CD4-positive, alpha-beta T cell treated with Interleukin-1 beta for 1 hour (primary cell): ENCODE results near the gene STARD13.
"Not testable (repeated sequence)": the region's sequence is repeated elsewhere in the genome, so short reads cannot be mapped to it uniquely, and the experiment has no call there.

ENCODE experiments used
- DNase-seq, 2 donors: peaks; one replicate each; pipeline ENCODE4 v3.0.0-alpha.2; 2020 to 2022

Gene STARD13

DNA sequence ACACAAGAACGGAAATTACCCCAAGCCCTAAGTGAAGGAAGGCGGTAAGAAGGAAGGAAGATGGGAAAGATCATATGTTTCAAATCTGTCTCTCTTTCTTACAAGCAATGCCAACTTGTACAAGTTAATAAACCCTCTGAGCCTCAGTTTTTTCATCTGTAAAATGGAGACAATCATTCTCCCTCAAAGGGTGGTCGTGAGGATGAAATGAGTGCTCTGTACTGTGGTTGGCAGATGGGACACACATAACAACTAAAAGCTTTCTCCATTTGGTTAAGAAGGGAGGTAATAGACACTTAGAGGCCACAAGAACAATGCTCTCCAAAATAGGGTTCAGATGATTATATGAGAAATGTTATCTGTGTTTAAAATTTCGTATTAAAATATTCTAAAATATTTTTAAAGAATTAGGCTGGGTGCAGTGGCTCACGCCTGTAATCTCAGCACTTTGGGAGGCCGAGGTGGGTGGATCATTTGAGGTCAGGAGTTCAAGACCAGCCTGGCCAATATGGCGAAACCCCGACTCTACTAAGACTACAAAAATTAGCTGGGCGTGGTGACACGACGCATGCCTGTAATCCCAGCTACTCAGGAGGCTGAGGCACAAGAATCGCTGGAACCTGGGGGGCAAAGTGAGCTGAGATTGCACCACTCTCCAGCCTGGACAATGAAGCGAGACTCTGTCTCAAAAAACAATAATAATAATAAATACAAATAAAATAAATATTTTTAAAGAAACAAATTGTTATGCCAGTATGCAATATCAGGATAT, 89.7 kb downstream of the STARD13 start:
- no peak for DNase-seq

DNA sequence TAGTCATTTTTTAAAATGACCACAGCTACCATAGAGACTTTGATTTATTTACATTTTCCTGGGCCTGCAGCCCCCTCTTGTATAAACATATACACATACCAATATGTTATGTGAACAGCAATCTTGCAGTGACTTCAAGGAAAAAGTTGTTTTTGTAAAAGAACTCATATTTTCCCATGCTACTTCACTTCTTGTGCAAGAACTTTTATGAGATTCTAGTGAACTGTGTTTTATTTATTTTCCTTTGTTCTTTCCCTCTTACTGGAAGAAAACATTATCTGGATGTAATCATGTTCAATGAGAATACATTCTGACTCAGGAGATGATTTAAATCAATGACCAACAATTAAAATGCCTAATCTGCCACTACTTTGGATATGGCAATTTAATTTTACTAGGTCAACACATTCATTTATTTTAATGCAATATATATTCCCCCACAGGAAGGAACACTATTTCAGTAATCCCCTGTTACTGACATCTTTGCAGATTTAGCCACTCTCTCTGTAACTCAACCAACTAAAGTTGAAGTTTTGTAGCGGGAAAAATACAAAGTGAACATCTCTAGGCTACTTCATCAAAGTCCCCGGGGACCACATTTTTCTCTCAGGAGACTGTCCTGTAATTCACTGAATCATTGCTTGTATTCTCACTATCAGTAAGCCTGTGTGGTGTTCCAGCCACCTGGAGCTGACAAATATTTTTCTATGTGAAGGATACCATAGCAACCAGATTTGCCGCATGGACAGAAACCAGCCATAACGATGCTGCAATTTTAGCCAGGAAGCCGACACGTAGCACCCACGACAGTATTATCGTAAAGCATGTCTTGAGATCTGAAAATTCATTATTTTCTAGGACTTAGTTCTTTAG, 90.5 kb downstream of the STARD13 start:
- DNase-seq: no peak

GRCh38 chr13:33193428-33193974, 92.1 kb downstream of the STARD13 start:
- no peak for DNase-seq

GRCh38 chr13:33191425-33192210, 93.9 kb downstream of the STARD13 start:
- DNase-seq: no peak

GRCh38 chr13:33189470-33189869, 96.1 kb downstream of the STARD13 start:
- no peak for DNase-seq

GRCh38 chr13:33188093-33188882, 97.3 kb downstream of the STARD13 start:
- no peak for DNase-seq

- no peak for DNase-seq
Measured at GRCh38 chr13:33186861-33187291, 98.7 kb downstream of the STARD13 start.

DNA sequence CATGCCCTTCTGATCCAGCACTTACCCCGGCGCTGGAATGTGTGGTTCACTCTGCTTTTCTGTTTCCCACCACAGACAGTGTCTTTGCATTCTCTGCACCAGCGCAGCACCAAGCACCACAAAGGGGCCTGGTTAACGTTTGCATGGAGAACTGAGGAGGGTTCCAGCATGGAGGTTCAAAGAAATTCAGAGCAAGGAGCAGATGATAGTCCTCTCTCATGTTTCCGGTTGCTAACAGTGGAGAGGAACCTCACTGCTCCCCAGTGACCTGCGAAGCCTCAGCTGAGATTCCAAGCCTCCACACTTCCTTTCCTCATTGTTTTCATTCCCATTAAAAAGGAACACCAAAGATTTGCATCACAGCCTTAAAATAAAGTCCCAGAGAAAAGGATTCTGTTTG, 99.7 kb downstream of the STARD13 start:
- no peak for DNase-seq

- no peak for DNase-seq
Measured at GRCh38 chr13:33184530-33184929, 101.0 kb downstream of the STARD13 start.

- DNase-seq: no peak
Measured at GRCh38 chr13:33184112-33184490, 101.5 kb downstream of the STARD13 start.

DNA sequence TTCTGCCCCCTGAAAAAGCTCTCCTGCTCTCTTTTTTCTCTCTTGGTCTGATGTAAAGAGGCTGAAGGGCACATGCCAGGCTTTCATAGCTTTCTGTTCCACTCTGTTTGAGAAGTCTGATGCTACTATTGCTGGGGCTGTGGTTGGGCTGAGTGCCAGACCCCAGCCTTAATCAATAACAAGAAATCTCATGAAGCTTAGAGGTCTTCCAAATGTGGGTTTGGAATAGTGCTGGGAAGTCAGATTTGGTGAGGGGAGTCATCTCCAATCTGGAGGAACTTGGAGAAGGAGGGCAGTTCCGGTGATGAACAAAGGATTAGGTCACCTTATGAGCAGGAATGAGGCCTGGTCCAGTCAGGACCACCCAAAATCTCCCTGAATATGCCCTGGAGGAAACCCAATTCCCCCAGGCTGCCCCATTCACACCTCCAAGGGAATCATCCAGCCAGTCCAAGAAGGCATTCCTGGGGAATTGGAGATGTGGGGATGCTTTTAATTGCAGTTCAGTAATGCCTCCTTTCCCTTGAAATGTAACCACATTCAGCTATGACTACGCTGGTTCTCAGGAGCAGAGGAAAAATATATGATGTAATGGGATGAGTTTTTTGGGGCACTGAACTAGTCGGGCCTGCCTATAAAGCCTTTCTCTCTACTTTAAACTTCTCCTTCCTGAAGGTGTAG, 102.0 kb downstream of the STARD13 start:
- no peak for DNase-seq

DNA sequence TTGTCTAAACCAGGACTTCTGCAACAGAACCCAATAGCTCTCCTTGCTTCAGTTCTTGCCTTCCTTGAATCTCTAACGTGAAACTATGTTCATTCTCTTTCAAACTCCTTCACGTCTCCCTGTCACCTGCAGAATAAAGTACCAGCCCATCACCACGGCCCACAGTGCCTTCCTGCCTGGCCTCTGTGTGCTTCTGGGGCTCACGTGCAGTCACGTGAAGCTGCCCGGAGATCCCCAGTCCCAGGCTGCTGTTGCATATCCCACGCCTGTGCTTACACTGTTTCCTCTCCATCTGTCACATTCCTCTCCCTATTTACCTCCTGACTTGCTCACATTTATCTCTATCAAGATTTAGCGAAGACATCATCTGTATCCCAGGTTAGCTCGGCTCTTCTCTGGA, 102.8 kb downstream of the STARD13 start:
- DNase-seq: no peak

DNA sequence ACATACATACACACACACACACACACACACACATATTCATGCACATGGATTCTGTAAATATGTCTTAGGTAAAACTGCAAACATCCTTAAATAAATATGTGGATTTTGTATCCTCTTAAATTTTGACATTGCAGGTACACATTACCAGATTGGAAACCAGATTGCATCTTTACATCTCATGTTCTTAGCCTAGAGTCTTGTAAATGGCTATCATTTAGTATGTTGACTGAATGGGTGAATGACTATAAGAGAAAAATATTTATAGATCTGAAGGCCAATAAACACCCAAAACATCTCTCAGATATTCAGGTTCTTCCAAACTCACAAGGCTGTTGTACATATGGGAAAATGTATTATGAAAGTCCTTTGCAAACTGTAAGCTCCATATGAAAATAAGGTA, 104.3 kb downstream of the STARD13 start:
- DNase-seq: no peak

- DNase-seq: no peak
Measured at GRCh38 chr13:33180122-33180804, 105.3 kb downstream of the STARD13 start.

DNA sequence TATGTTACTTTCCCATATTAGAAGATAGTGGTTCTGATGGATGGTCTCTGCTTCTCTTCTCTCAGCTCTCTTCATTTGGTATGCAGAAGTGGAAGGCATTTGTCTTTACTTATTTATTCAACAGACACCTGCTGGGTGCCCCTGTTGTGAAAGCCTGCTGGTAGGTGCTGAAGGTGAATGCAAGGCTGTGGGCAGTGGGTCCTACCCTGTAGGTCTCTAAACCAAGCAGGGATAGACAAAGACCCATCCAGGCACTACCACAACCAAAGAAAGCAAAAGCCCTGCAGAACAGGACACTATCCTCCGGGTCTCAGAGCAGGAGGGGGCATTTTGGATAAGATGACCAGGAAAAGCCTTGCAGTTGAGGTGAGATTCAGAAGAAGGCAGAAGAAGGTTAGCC, 106.1 kb downstream of the STARD13 start:
- no peak for DNase-seq

DNA sequence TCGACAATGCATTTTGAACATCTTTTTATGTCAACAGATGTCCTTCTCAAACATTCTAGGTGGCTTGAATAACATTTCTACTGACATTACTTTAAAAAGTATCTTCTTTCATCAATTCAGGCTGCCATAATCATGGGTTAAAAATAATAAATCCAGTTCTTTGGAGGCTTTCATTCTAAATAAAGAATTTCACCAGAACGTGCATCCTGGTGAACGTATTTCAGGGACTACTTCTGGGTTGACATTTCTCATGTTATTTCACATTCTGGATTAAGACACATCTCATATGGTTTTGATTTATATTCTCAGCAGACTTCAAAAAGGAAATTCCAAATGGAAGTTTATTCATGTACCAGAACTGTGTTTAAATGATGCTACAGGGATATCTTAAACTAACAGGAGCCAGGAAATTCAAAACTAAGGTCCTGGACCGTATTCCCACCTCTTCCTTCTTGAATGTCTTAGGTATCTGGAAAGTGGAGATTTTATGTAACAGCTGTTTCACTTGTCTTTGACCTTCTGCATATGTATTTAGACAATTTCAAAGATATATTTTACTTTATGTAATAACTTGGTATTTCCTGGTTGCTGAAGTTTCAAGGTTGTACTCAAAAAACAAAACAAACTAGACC, 107.2 kb downstream of the STARD13 start:
- no peak for DNase-seq

DNA sequence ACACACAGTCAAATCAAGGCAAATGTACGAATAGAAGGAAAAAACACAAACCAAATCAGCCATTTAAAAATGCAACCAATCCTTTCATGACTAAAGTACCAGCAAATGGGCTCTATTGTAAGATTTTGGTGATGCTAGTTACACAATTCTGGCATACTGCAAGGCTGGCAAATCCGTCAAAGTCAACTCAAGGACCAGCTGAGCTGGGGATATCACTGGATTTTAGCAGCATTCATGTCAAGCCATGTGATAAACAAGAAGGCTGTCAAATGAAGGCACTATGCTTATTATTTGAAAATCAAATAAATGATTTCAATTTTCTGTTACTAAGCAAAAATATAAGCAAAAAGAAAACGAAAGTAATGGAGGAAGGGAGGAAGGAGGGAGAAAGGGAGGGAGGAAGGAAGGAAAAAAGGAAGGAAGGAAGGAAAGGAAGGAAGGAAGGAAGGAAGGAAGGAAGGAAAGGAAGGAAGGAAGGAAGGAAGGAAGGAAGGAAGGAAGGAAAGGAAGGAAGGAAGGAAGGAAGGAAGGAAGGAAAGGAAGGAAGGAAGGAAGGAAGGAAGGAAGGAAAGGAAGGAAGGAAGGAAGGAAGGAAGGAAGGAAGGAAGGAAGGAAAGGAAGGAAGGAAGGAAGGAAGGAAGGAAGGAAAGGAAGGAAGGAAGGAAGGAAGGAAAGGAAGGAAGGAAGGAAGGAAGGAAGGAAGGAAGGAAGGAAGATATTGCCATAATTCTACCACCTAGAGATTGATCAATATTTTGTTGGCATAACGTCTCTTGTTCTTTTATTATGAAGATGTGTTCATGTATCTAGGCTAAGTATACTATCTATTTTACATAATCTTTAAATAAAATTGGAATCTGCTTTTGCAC, 108.0 kb downstream of the STARD13 start:
- DNase-seq: not testable (repeated sequence)

DNA sequence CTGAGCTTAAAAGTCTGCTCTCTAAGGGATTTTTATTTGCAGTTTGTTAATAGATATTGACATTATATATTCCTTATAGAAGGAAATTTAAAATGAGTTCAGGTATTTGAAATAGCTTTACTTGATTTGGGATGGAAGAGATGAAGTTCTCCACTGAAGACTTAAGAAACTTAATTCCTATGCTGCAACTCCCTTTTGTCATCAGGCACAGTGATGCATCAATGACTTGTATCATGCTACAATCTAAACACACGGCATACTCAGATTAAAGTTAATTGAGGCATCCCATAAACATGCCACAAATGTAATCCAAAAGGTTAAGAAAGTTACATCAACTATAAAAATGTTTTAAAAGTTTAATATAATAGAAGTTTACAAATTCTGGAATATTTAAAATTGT, 109.0 kb downstream of the STARD13 start:
- DNase-seq: no peak

- no peak for DNase-seq
Measured at GRCh38 chr13:33175991-33176390, 109.6 kb downstream of the STARD13 start.
